GM10266 (cell line): ENCODE data around the gene PPP2R1B.

ENCODE experiments used
- DNase-seq: peaks from one replicate; pipeline ENCODE4 v3.0.0; 2012; ENCODE audit errors: extremely low spot score
- CTCF ChIP-seq: IDR thresholded peaks from 2 replicates; pipeline ENCODE4 v1.5.1; 2012; ENCODE audit warnings: mild to moderate bottlenecking, low read depth; ENCODE audit not compliant: control insufficient read depth, insufficient read depth; ENCODE audit errors: missing control alignments

Gene PPP2R1B

GRCh38 chr11:111765984-111766833 lies at the start of gene PPP2R1B:
Gene PPP2R1B (minus strand): TSS chr11:111766389. CDS start chr11:111766361, 28 bp downstream.
- no peak for TF ChIP-seq CTCF
- DNase-seq, result peak; percentile 98

- no peak for TF ChIP-seq CTCF
- DNase-seq, result no peak
These were observed 49.3 kb upstream of the PPP2R1B start for GRCh38 chr11:111815489-111815888.

GRCh38 chr11:111814557-111815320 lies 48.5 kb upstream of the PPP2R1B start:
- no peak for DNase-seq
- TF ChIP-seq CTCF, result no peak

- DNase-seq, result no peak
- no peak for TF ChIP-seq CTCF
These were observed 47.9 kb upstream of the PPP2R1B start for GRCh38 chr11:111814106-111814505.

GRCh38 chr11:111812211-111812610 lies 46.0 kb upstream of the PPP2R1B start:
- TF ChIP-seq CTCF, result no peak
- no peak for DNase-seq

- TF ChIP-seq CTCF, result no peak
- no peak for DNase-seq
These were observed 45.3 kb upstream of the PPP2R1B start for GRCh38 chr11:111811445-111811844.

- DNase-seq, result no peak
- no peak for TF ChIP-seq CTCF
These were observed 42.6 kb upstream of the PPP2R1B start for GRCh38 chr11:111808834-111809233.
